Gastrocnemius medialis (tissue), 4 donors: ENCODE results near the gene FERMT1.

ENCODE experiments used
- CTCF ChIP-seq, 5 experiments: fragments of 450-650 bp in 3 of 5; fragments of 200-600 bp in 2 of 5; sonication (generic) in 2 of 5; IDR thresholded peaks in 4 of 5; conservative IDR thresholded peaks in 1 of 5; 1 replicate in 4 of 5; 2 replicates in 1 of 5; pipeline ENCODE4 v1.5.1; 2016 to 2019; ENCODE audit warnings: antibody characterized with exemption in 5 of 5, mild to moderate bottlenecking in 3 of 5, moderate library complexity in 3 of 5
- POLR2A ChIP-seq, 2 donors: fragments of 450-650 bp; IDR thresholded peaks; one replicate each; pipeline ENCODE4 v1.6.1; 2017; ENCODE audit warnings: antibody characterized with exemption in 2 of 2, mild to moderate bottlenecking in 2 of 2, moderate library complexity in 2 of 2

DNA sequence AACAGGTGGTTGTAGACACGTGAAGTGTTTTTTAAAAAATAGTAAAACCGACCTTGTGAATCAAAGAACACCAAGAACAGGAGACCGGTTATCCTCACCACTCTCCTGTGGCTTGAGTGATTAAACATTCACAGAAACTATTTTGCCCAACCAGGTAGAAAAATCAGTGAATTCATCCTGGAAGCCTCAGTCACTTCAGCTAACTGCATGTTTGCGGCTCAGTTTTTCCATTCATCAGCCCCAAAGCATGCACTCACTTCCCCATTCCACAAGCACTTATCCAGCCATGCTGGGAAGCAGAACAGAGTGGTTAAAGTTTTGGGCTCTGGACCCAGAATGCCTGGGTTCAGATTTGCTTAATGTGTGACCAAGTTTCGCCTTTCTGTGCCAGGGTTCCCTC is 71.3 kb downstream of the FERMT1 start:
- TF ChIP-seq CTCF (IDR thresholded peaks at IDR 0.05 in 4 of 5, conservative IDR thresholded peaks at IDR 0.05 in 1 of 5) (no peak), POLR2A (IDR thresholded peaks at IDR 0.05) (no peak)
